Measurements from ENCODE around the gene CARD16.
"Not testable (repeated sequence)": the region's sequence is repeated elsewhere in the genome, so short reads cannot be mapped to it uniquely, and the experiment has no call there.

CARD16 gene

DNA sequence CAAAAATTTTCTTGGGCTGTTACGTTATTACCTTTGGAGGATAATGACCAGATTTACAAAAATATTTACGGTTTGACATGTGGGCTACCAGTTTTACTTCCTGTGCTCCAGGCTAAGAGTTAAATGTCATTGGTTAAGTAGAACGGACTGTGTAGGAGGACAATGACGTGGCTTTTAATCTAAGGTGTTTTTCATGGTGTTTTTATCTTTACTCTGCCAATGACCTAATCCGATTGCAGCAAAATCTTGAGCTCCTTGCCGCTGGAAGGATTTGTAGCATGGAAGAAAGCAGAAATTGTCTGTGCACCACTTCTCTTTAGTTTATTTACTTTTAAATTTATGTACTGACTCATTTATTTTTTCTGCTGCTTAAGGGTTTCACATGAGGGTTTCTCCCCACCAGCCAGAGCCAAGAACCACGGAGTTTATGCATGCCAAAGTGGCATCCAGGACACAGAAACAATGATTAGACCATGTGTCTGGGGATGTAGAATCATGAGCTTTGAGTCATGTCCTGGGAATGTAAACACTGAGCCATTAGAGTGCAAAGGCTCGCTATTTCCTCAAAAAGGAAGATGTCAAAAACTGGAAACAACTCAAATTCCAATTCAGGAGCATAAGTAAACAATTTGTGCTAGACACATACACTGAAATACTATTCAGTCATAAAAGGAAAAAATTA lies 1.9 kb upstream of the CARD16 start:
- DNase-seq, result no peak

DNA sequence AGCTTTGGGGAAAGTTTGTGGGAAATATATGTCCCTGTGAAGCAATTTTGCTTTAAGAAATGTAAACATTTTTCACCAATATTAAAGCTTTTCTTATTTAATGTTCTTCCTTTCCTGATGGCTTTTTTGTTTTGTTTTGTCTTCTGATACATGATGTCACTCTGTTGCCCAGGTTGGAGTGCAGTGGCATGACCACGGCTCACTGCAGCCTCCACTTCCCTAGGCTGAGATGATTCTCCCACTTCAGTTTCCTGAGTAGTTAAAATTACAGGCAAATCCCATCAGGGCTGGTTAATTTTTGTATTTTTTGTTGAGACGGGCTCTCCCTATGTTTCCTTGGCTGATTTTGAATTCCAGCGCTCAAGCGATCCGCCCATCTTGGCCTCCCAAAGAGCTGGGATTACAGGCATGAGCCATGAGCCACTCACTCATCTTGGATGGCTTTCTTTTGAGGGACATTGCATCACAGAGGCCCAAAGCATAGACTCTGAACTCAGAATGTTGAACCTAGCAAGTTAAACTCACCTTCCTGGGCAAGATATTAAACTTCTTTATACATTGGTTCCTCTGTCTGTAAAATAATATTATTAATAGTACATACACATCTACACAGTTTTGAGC lies 651 bp upstream of the CARD16 start:
- no peak for DNase-seq

DNA sequence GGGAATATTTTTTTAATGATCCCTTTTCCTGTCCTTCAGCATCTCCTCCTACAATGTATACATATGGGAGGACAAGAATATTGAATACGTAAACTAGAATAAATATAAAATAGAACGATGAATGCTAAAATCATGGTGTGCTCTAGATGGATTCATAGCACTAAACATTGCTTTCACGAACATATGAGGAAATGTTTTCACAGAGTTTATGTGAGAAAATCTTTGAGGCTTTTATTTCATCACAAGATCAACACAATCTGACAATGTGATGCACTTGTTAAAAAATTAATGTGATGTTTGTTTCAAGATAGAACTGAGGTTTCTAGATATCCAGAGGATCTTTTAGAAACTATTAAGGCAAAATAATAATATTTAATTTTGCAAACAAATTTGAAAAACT lies 3.0 kb downstream of the CARD16 start:
- DNase-seq, result no peak

DNA sequence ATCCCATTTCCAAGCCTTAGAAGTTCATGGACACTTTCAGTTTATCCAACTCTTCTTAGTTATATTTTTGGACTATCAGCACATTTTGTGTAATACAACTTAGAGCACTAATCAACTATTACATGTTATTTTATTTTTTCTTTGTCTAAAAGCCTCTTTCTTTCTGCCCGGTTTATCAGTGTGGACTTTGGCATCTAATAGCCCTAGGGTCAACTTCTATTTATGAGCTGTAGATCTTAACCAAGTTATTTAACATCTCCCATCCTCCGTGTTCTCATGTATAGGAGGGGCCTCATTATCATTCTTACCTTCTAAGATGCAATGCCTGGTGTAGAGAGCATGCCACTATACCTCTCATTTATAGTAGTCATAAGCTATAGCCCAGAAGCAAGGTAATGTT lies 4.4 kb downstream of the CARD16 start:
- DNase-seq, result no peak

DNA sequence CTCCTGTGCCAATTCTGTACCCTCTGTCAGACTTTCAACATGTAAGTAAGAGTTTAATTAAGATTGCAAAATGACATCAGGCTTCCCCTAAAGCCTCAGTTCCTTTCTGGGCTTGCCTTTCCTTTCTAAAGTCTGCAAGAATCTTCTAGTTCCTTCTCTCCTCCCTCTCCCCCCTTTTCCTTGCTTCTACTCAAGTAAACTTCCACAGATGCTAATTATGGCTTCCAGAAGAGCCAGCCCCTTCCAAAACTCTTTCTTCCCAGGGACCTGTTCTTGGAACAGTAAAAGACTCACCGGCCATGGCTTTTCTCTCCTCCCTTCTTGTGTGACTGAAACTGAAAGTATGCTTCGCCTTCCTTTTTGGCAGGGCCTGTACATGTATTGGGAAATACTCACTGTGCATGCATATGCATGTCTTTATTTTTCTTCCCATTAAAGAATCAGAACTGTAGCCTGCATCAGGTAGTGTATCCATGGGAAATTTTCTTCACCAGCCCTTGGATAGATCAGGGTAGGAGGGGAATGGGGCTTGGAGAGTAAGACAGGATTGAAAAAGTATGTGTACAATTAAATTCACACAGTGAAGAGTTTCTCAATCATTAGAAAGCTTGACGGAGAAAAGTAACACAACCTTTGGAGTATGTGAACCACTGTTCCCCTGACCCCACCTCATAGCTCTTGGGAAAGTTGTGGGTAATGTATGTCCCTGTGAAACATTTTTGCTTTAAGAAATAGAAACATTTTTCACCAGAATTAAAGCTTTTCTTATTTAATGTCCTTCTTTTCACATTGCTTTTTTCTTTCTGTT lies 10.1 kb downstream of the CARD16 start, which contains the start of gene CASP1:
TSS of gene CASP1 (minus strand) at position 332 of the 808 bp plus-strand sequence. CDS start at position 301, 31 bp downstream.
- no peak for DNase-seq

DNA sequence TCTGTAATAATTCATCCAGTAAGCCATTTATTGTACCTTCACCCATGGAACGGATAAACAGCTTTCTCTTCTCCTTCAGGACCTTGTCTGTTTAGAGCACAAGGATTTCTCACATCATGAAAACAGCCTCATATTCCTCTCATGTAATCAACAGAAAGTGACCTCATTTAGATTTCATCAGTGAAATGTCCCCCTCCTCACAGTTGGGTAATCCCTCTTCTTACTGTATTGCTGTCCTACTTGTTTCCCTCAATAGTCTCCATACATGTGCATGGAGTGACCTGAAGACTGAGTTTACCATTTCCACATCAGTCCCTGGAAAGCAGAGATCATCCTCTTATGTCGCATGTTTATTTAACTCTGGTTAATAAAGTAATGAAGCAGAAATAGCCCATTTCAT lies 10.7 kb downstream of the CARD16 start:
- not testable (repeated sequence) for DNase-seq

DNA sequence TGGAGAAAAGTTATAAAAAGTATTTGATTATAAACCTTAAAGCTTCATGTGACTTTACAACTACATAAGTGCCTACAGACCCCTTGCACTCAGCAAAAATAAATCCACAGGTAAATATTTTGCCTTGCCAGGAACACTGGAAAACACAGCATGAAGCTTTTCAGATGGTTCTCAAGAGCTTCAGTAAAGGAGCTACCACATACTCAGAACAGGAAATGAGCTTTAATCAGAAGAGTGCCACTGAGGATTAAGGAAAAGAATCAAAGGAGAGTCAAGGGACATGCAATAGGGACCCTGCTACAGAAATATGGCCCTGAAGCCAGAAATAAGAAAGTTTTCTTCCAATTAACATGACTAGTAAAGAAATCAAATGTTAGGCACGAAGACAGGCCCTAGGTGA lies 11.4 kb downstream of the CARD16 start:
- DNase-seq, result no peak

DNA sequence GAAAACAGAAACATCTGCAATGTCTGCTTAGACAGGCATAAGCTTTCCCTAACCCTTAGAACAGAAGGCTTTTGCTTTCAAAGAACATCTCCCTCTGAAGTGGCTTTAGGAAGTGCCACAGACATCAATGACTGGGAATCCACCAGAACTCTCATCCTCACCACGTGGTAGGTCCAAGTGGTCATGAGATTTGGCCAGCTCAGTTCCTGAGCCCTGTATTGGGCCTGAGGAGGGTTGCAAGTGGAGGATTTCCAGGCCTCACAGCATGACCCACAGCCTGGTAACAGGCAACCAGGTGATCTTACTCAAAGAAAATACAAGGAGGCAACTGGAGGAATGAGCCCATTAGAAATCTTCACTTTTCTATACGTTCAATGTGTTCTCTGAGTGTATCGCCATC lies 11.8 kb downstream of the CARD16 start:
- DNase-seq, result no peak

DNA sequence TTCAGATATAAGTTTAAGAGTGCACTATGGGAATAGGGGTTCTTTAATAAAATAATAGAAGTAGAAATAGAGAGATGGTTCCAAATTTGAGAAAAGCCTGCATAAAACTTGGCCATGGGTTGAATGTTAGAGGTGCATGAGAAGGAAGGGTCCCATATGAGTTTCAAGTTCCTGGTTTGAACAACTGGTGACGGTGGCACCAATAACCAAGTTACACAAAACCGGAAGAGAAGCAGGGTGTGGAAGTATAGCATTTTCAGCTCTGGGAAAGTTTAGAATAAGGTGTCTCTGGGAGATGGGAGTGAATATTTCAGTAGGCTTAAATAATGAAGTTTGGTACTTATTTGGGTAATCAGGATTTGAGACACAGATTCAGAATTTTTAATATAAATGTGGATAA lies 12.6 kb downstream of the CARD16 start:
- DNase-seq, result no peak

DNA sequence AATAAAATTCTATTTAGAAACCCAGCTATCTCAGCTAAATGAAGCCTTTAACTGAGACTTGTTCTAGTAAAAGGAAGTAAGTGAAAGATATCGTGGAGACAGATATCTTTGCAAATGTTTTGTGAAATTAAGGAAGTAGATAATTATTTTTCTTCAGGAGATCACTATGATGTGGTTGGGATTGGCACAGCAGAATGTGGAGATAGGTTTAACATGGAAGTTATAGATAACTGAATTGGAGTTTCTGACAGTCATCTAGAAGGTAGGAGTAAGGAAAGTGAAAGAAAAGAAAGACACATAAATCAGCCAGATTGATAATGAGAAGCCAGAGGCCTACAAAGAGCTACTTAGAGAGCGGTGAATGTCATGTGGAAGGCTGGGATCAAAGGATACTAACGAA lies 17.5 kb downstream of the CARD16 start:
- DNase-seq, result no peak

DNA sequence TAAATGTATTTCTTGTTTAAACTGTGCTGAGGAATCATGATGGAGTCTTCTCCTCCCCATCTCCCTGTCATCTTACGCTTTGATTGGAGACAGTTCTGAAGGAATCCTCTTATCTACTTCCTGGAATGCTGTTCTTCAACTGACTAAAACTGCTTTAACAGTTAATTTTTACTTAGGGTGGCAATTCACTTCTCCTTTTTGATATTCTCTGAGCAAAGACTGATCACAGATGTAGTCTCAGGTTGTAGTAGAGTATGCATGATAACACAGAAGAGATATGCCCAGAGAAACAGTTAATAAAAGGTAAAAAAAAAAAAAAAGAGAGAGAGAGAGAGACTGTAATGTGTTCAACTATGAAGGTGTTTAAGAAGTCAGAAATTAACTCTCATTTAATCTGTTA lies 20.7 kb downstream of the CARD16 start:
- DNase-seq, result no peak

DNA sequence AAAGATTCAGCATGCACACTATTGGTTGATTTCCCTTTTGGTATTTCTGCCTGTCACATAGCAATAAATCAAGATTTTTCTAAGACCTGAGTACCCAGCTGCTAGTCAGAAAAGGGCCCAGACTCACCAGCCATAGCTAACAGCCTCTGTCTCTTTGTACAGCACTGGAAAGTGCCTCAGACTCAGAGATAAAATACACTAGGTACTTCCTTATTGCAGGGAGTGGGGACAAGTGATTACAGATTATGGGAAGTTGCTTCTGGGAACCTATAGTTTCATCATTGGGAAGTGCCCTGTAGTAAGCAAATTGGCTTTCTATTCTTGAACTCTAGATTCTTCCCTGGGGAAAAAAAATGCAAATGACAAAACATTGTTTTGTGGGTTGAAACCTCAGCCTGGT lies 22.1 kb downstream of the CARD16 start, which contains the start of gene CASP5:
TSS of gene CASP5 (minus strand) at position 166 of the 400 bp plus-strand sequence. CDS start at position 134, 32 bp downstream.
- no peak for DNase-seq

DNA sequence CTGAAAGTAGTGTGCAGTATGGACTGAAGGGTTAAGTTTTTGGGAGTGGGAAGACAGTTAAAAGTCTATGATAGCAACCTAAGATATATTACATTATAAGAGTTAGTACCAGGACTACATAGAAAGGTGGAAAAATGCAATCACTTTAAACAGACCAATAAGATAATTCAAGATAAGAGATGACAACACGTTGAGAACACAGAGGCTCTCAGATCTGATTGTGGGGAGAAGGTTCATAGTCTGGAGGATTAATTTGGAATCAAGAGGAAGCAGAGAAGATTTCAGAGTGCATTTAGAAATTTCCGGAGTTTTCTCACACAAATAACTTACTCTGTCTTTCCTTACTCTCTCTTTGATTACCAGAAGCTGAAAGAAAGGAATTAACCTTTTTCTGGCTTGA lies 22.6 kb downstream of the CARD16 start:
- no peak for DNase-seq

DNA sequence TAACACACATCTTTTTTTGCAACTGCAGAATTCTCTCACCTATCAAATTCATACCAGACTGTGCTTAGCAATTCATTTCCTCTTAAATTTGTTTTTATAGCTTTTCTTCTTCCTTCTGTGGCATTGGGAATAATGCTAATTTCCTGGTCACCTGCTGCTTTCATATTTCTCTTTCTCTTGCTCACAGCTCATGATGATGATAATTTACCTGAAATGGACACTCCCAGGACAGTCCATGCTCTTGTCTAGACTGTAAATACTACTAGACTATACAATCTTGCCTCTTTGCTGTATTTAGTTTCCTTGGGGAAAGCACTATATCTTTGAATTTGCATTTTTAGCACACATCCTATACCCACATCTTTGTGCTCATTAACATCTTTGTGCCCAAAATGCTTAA lies 37.7 kb downstream of the CARD16 start:
- DNase-seq, result no peak

DNA sequence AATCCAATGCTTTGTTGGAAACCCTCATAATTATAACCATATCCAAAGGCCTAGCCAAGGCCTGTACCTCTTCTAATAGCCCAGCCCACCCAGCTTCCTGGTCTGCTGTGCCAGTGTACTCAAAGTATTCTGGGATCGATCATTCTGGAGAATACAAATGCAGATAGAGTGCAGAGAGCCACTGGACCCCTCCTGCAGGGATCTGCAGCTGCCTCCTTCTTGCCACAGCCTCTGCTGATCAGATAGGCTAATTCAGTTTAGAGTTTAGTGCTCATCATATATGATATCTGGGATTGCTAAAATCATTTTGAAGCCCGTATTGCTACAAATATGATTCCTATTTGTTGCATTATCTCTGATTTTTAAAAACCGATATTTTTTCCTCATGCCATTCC lies 39.7 kb downstream of the CARD16 start:
- no peak for DNase-seq

DNA sequence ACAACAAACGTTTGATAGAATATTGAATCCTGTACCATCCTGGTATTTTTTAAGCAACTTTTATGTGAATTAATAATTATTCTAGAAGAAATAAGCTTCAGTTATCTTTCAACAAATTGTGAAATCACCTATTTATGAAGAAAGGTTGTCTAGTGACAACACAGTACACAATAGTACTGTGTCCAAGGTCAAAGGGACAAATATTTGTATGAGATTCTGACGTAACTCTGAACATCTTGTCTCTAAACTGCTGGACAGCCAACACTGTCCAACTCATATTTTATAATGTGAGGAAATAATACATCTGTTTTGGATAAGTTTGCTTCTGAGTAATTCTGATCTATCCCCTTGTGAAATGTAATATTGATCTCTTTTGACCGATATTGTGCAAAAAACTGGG lies 41.1 kb downstream of the CARD16 start:
- no peak for DNase-seq

DNA sequence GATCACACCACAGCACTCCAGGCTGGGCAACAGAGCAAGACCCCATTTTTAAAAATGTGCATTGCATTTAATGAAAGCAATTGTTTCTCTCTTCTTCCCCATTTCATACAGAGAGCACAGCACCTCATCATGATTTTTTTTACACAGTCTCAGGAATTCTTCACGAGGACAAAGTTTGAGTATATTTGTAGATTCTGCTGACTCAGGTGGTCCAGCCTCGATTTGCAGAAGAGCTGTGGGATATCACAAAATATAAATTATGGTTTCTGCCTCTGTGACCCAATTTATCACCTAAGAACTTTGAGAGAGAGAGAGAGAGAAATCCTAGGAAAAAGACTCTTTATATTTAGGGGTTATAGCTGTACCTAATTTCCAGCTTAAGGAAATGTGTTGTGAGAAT lies 42.0 kb downstream of the CARD16 start:
- no peak for DNase-seq

DNA sequence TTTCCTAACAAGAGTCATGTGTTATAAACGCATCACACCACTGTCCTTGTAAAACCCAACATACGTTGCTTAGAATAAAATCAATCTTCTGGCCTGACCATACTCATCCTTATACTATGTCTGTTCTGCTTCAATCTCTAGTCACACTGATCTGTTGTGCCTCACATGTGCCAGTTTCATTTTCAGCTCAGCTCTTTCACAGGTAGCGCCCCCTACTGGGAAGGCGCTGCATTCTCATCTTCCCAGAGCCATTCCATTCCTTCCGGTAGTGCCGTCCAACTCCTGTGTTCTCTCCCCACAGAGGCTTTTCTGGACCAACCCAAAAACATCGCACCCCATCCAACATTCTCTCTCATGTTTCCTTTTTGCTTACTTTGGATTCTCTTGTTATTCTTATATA lies 44.3 kb downstream of the CARD16 start:
- peak; percentile 26 for DNase-seq

DNA sequence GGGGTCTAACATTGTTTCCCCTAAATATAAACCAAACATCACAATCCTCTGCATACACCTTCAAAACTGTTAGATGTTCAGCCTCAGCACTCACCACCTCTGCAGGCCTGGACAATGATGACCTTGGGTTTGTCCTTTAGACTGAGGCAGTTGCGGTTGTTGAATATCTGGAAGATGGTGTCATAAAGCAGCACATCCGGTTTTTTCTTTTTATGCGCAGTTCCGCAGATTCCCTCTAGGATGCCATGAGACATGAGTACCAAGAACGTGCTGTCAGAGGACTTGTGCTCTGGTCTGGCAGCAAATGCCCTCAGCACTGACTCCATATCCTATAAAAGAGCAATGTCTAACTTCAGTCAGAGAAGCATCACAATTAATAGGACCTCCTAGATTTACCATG lies 45.0 kb downstream of the CARD16 start:
- DNase-seq, result no peak

DNA sequence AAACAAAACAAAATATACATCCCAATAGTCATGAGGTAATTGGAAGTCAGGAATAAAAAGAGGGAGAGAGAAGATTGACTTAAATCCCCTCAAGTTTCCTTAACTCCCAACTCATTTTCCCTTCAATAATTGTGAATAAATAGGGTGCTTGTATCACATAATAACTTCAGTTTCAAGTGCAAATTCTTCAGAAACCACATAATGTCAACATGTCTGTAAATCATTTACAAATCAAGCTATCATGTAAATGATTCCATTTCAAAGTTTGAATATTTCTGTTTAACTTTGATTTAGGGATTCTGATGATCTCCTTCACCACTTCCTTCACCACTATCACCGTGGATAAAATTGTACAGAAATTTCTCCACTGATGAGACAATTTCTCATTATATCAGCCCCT lies 45.4 kb downstream of the CARD16 start:
- DNase-seq, result no peak

DNA sequence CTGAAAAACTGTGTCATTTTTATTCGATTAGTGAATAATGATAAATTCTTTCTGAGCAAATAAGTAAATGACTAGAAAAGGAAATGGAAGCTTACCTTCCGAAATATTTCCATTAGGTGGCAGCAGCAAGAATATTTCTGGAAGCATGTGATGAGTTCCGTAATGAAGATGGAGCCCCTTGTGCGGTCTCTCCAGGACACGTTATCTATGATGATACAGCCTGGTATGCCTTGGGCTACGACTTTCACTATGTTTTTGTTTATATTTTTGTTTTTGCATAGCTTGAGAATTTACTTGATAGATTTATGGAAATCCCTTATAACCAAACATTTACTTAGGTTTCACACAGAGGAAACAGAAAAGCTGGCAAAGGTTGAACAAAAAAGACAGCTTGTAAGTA lies 47.8 kb downstream of the CARD16 start:
- no peak for DNase-seq

DNA sequence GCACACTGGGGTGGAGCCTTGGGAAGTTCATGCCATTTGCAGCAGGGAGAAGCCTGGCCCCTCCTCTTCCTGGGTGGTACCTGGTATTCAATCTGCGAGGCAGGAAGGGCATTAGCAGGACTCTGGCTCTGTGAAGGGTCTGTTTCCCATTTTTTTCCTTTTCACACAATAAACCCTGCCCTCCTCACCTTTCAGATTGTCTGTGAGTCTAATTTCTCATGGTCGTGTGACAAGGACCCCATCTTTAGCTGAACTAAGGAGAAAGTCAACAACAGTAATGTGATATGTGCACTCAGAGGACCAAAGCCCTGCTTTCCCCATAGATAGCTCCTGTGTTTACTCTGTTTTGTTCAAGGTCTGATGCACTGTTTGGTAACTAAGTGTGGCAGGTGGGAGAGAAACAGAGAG lies 50.1 kb downstream of the CARD16 start:
- no peak for DNase-seq

DNA sequence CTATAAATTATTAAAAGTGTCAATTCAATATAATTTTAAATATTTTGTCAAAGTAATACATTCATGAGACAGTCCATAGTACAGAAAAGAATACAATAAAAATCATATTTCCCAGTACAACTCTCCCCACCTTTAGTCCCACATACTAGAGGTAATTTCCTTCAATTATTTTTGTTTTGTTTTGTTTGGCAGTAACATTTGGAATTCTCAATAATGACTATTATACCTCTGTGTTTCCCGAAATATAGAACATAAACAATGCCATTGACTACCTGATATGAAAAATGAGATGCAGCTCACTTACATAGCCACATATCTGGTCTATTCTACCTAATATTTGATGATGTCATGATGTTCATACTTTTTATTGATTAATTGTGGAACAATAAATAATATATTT lies 52.4 kb downstream of the CARD16 start:
- no peak for DNase-seq

DNA sequence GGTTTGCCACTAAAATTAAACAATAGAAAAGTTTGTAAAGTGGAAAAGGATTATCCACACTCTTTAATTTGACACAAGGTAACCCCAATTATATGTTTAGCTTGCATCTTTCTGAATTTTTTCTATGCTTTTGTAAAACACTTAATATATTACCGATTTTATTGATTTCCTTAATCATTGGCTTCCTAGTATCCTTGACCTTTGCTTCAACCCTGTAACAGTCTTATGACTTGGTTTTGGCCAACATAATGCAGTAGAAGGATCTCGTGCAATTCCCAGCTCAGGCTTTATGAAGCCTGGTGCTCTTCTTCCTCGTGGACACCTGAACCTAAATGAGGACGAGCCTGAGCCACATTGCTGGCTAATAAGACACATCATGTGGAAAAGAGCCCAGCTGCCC lies 53.1 kb downstream of the CARD16 start:
- DNase-seq, result no peak

Data from effector CD4-positive, alpha-beta T cell (primary cell).